Endothelial cell of umbilical vein (primary cell): ENCODE data around the gene RAPH1. TPM values are rescaled to one million over a fixed set of nuclear protein-coding genes. Genes with fewer than 3 reads are reported as not detected.

Source experiments
- BruUV-seq: library from RNA; stranded (reverse); fragments of 400-500 nt; replicated peaks from 2 replicates; lab custom pipeline; 2021; lab: Mats Ljungman, UMichigan
- CTCF ChIA-PET: fragments of 300-600, 350-600 bp; sonication (Branson Sonifier 250); formaldehyde crosslinking; loops from one replicate; lab custom pipeline; 2021; ENCODE audit warnings: antibody characterized with exemption, inconsistent platforms; lab: Charles Lee
- POLR2A ChIA-PET: fragments of 300-600, 350-600 bp; sonication (Branson Sonifier 250); formaldehyde crosslinking; loops from one replicate; lab custom pipeline; 2021; ENCODE audit warnings: antibody characterized with exemption, inconsistent platforms; lab: Charles Lee
- DNase-seq: peaks from one replicate; pipeline ENCODE4 v3.0.0-alpha.2; 2011; ENCODE audit warnings: low read depth, low spot score
- FAIRE-seq: peaks from 2 replicates; lab custom pipeline; 2011; peaks lifted over from hg19 to GRCh38; lab: Jason Lieb, UNC
- H2AFZ ChIP-seq: 2 replicates; pipeline ENCODE4 v1.6.0; 2012; ENCODE audit warnings: low read depth, low read length, control low read depth, inconsistent platforms
- H3K27ac ChIP-seq: 2 replicates; pipeline ENCODE4 v1.5.1; 2011; ENCODE audit warnings: low read depth, mild to moderate bottlenecking, control low read depth, low read length, moderate library complexity; ENCODE audit not compliant: insufficient read depth
- H3K27me3 ChIP-seq, 2 experiments: 2 replicates each; pipeline versions ENCODE4 v1.6.0 to v1.6.1; 2011; ENCODE audit warnings: low read length in 2 of 2, mixed read lengths in 1 of 2; ENCODE audit not compliant: control insufficient read depth in 2 of 2, insufficient read depth in 2 of 2
- H3K36me3 ChIP-seq, 2 experiments: 2 replicates in 1 of 2; 3 replicates in 1 of 2; pipeline ENCODE4 v1.5.1; 2011; ENCODE audit warnings: low read length in 2 of 2, mild to moderate bottlenecking in 1 of 2, moderate library complexity in 1 of 2; ENCODE audit not compliant: control insufficient read depth in 2 of 2, insufficient read depth in 2 of 2; ENCODE audit errors: extremely low read depth in 1 of 2
- H3K4me1 ChIP-seq: 3 replicates; pipeline ENCODE4 v1.5.1; 2011; ENCODE audit warnings: mild to moderate bottlenecking, low read length; ENCODE audit not compliant: control insufficient read depth, insufficient read depth; ENCODE audit errors: extremely low read depth
- H3K4me2 ChIP-seq: 2 replicates; pipeline ENCODE4 v1.6.1; 2011; ENCODE audit warnings: low read length, control low read depth, mixed read lengths; ENCODE audit not compliant: insufficient read depth
- H3K4me3 ChIP-seq, 3 experiments: fragments of 200-600 bp in 1 of 3; sonication (generic), shearing (Covaris generic) in 1 of 3; replicated peaks in 1 of 3; 2 replicates each; pipeline ENCODE4 v1.5.1; 2011 to 2016; ENCODE audit warnings: control low read depth in 3 of 3, low read length in 3 of 3, mild to moderate bottlenecking in 2 of 3, inconsistent platforms in 1 of 3, low read depth in 1 of 3, moderate library complexity in 1 of 3; ENCODE audit not compliant: insufficient read depth in 1 of 3
- H3K79me2 ChIP-seq: 2 replicates; pipeline ENCODE4 v1.6.0; 2012; ENCODE audit warnings: low read length, inconsistent platforms; ENCODE audit not compliant: control insufficient read depth, insufficient read depth
- H3K9ac ChIP-seq: replicated peaks from 2 replicates; pipeline ENCODE3; 2011; ENCODE audit warnings: low read length, control low read depth; ENCODE audit not compliant: insufficient read depth; ENCODE audit errors: extremely low read depth
- H3K9me1 ChIP-seq: replicated peaks from 3 replicates; pipeline ENCODE4 v1.6.0; 2011; ENCODE audit warnings: mild to moderate bottlenecking, low read length; ENCODE audit not compliant: control insufficient read depth, insufficient read depth; ENCODE audit errors: extremely low read depth
- H3K9me3 ChIP-seq: replicated peaks from 2 replicates; pipeline ENCODE4 v1.5.1; 2012; ENCODE audit warnings: low read length, inconsistent platforms; ENCODE audit not compliant: control insufficient read depth, insufficient read depth
- H4K20me1 ChIP-seq: replicated peaks from 2 replicates; pipeline ENCODE3; 2011; ENCODE audit warnings: mild to moderate bottlenecking, low read length; ENCODE audit not compliant: control insufficient read depth, insufficient read depth; ENCODE audit errors: extremely low read depth
- EZH2 ChIP-seq: IDR thresholded peaks from 2 replicates; pipeline ENCODE4 v1.6.1; 2012; ENCODE audit warnings: borderline replicate concordance, low read depth, mild to moderate bottlenecking, moderate library complexity, low read length, inconsistent platforms; ENCODE audit not compliant: severe bottlenecking
- FOS ChIP-seq: IDR thresholded peaks from 2 replicates; pipeline ENCODE4 v1.6.1; 2011; ENCODE audit warnings: mild to moderate bottlenecking, low read length, moderate library complexity, borderline replicate concordance; ENCODE audit not compliant: insufficient read depth
- GATA2 ChIP-seq: IDR thresholded peaks from 2 replicates; pipeline ENCODE4 v1.7.0; 2011; ENCODE audit warnings: low read depth, mild to moderate bottlenecking, moderate library complexity, mixed read lengths, low read length; ENCODE audit not compliant: insufficient read length, insufficient read depth
- JUN ChIP-seq: IDR thresholded peaks from 2 replicates; pipeline ENCODE4 v1.6.1; 2011; ENCODE audit warnings: borderline replicate concordance, low read depth; ENCODE audit not compliant: insufficient read length, insufficient read depth
- MAX ChIP-seq: IDR thresholded peaks from 2 replicates; pipeline ENCODE4 v1.6.1; 2011; ENCODE audit not compliant: insufficient read depth, insufficient read length
- MYC ChIP-seq: IDR thresholded peaks from one replicate; pipeline ENCODE4 v1.6.1; 2011; ENCODE audit warnings: mild to moderate bottlenecking, low read depth, low read length
- POLR2A ChIP-seq: IDR thresholded peaks from 2 replicates; pipeline ENCODE4 v1.6.1; 2012; ENCODE audit warnings: low read depth, mild to moderate bottlenecking, control low read depth, low read length
- POLR2AphosphoS5 ChIP-seq: IDR thresholded peaks from 2 replicates; pipeline ENCODE4 v1.6.1; 2012; ENCODE audit warnings: low read depth, mild to moderate bottlenecking, control low read depth, low read length, moderate library complexity; ENCODE audit not compliant: insufficient read depth
- dilution Hi-C: fragments of 300-500 bp; cut with MboI; formaldehyde crosslinking; loops from one replicate; pipeline ENCODE4 v1.15.0; 2019; ENCODE audit warnings: low sequenced_read_pairs; ENCODE audit not compliant: extremely low pct_ligation_motif_present
- intact Hi-C: fragments of 100-400 bp; cut with micrococcal nuclease; formaldehyde crosslinking; loops from one replicate; pipeline ENCODE4 v1.10.0; 2022
- polyA plus RNA-seq, 4 experiments: library from polyadenylated mRNA; depleted of rRNA in 3 of 4; stranded (reverse) in 3 of 4; unstranded in 1 of 4; fragments of >200 nt; gene quantifications; 2 replicates each; pipeline versions ENCODE4 v1.2.1 to v1.2.3, GENCODE V29; 2011 to 2012; ENCODE audit warnings: missing spikeins in 1 of 4
- total RNA-seq: library from RNA; stranded (reverse); gene quantifications from 2 replicates; pipeline ENCODE4 v1.2.3, GENCODE V29; 2021
- TF ChIP-seq, protein P1 (sequence below), 2 donors: IDR thresholded peaks; 1 replicate in 1 of 2; 2 replicates in 1 of 2; pipeline ENCODE4 v1.5.1; 2011; ENCODE audit warnings: low read length in 2 of 2, mild to moderate bottlenecking in 2 of 2, moderate library complexity in 2 of 2, control low read depth in 1 of 2, inconsistent platforms in 1 of 2, low read depth in 1 of 2; ENCODE audit not compliant: insufficient read depth in 1 of 2; ENCODE audit errors: extremely low read depth in 1 of 2

Gene RAPH1
- total and polyA plus RNA-seq, 2 donors (not counting 3 experiments of a cell fraction or from before 2014, with no cell fraction given) = 5.1 to 59.5 TPM

DNA sequence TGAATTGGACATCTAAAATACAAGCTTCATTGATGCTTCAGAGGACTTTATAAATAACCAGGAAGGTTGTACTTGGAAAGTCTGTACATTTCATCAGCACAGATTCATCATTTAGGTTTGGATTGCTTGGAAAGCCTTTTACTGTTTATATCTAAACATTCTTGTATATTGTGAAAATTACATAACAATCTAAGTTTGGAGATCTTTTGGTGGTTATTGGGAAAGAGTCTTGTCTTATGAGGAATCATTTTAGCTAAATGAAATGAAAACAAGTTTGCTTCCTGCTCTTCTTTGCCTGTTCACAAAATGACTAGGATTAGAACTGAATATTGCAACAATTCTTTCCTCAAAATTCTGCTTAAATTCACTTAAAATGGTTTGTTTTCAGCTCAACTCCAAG, 127.6 kb downstream of the RAPH1 start:
- ChIA-PET POLR2A (no interaction called here), CTCF (no interaction called here)
- dilution Hi-C loops (no loop called here), intact Hi-C loops (no loop called here)
- DNase-seq (no peak), FAIRE-seq (no peak)
- Histone ChIP-seq H3K9me3 (no peaks in the 10 kb centered on the region), H3K36me3 (no peaks in the 10 kb centered on the region), H3K79me2 (no peaks in the 10 kb centered on the region), H4K20me1 (no peaks in the 10 kb centered on the region), H3K4me1 (peaks cover 19% of the 10 kb centered on the region), H3K9ac (no peak overlapping the region), H3K27ac (no peak overlapping the region), H2AFZ (no peak overlapping the region), H3K4me3 (no peak overlapping the region), H3K27me3 (no peaks in the 10 kb centered on the region), H3K9me1 (no peaks in the 10 kb centered on the region), H3K4me2 (no peak overlapping the region)
- TF ChIP-seq MAX = no peak
- TF ChIP-seq, protein P1, sequence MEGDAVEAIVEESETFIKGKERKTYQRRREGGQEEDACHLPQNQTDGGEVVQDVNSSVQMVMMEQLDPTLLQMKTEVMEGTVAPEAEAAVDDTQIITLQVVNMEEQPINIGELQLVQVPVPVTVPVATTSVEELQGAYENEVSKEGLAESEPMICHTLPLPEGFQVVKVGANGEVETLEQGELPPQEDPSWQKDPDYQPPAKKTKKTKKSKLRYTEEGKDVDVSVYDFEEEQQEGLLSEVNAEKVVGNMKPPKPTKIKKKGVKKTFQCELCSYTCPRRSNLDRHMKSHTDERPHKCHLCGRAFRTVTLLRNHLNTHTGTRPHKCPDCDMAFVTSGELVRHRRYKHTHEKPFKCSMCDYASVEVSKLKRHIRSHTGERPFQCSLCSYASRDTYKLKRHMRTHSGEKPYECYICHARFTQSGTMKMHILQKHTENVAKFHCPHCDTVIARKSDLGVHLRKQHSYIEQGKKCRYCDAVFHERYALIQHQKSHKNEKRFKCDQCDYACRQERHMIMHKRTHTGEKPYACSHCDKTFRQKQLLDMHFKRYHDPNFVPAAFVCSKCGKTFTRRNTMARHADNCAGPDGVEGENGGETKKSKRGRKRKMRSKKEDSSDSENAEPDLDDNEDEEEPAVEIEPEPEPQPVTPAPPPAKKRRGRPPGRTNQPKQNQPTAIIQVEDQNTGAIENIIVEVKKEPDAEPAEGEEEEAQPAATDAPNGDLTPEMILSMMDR (IDR thresholded peaks at IDR 0.05; ENCODE audit: extremely low read depth in 1 of 2, insufficient read depth in 1 of 2, low read depth in 1 of 2, low read length in 2 of 2) = no peak
- TF ChIP-seq JUN = no peak
- TF ChIP-seq POLR2A = no peak
- TF ChIP-seq GATA2 = no peak
- TF ChIP-seq MYC = no peak
- TF ChIP-seq FOS = no peak
- no peak for TF ChIP-seq EZH2
- no peak for TF ChIP-seq POLR2AphosphoS5
- no TSS peak for BruUV-seq
